ENCODE measurements around the gene ADPRH. TPM values are rescaled to one million over a fixed set of nuclear protein-coding genes. Genes with fewer than 3 reads are reported as not detected.

Gene ADPRH
- polyA plus RNA-seq, 2 of the 4 experiments (the other 2 are of a cell fraction) = 3.7 to 3.8 TPM

DNA sequence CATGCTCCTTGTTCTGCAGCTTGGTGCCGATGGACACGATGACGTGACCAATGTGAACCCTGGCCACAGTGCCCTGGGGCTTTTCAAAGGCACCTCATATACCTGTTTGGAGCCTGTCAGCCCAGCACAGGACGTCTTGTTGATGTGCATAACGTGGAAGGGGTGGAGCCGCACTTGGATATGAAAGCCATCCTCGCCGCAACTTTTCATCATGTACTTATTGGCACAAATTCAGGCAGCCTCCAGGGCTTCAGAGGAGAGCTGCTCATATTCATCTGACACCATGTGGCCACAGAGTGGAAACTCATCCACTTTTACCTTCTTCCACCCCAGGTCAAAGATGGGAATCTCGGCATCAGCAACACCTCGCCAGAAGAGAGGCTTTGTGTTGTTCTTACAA lies 56.4 kb downstream of the ADPRH start:
- H3K4me1 ChIP-seq = peaks cover 34% of the 10 kb centered on the region
- H3K4me3 ChIP-seq = no peak overlapping the region
- 91% methylated on average over 9 of the region's 10 CpGs for WGBS (ENCODE audit: missing lambda C conversion rate)
- ATAC-seq = no peak
- POLR2A ChIA-PET = no interaction called here
- TF ChIP-seq ZFP36 (IDR thresholded peaks at IDR 0.05; ENCODE audit: borderline replicate concordance, partially characterized antibody) (no peak), TFCP2L1 (CRISPR knock-in tag; IDR thresholded peaks at IDR 0.05) (no peak), ZC3H11A (IDR thresholded peaks at IDR 0.05) (no peak), FOXS1 (CRISPR knock-in tag; IDR thresholded peaks at IDR 0.05) (no peak), NPAS2 (CRISPR knock-in tag; IDR thresholded peaks at IDR 0.05; ENCODE audit: borderline replicate concordance) (no peak), GATA3 (IDR thresholded peaks at IDR 0.05; ENCODE audit: borderline replicate concordance) (no peak), EP300 (IDR thresholded peaks at IDR 0.05) (no peak), CEBPB (IDR thresholded peaks at IDR 0.05) (no peak), RCOR1 (IDR thresholded peaks at IDR 0.05; ENCODE audit: low read depth, low read length) (no peak), NFE2L2 (conservative IDR thresholded peaks at IDR 0.05; ENCODE audit: low read length) (no peak), RNF2 (IDR thresholded peaks at IDR 0.05; ENCODE audit: borderline replicate concordance, low read depth) (no peak), MAFK (IDR thresholded peaks at IDR 0.05; ENCODE audit: partially characterized antibody) (no peak), EHF (CRISPR knock-in tag; IDR thresholded peaks at IDR 0.05) (no peak)
- TF ChIP-seq, protein P1, sequence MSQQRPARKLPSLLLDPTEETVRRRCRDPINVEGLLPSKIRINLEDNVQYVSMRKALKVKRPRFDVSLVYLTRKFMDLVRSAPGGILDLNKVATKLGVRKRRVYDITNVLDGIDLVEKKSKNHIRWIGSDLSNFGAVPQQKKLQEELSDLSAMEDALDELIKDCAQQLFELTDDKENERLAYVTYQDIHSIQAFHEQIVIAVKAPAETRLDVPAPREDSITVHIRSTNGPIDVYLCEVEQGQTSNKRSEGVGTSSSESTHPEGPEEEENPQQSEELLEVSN (IDR thresholded peaks at IDR 0.05; ENCODE audit: borderline replicate concordance, low read depth) = no peak
- TF ChIP-seq, protein P2, sequence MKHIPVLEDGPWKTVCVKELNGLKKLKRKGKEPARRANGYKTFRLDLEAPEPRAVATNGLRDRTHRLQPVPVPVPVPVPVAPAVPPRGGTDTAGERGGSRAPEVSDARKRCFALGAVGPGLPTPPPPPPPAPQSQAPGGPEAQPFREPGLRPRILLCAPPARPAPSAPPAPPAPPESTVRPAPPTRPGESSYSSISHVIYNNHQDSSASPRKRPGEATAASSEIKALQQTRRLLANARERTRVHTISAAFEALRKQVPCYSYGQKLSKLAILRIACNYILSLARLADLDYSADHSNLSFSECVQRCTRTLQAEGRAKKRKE (CRISPR knock-in tag; IDR thresholded peaks at IDR 0.05; ENCODE audit: low read depth) = no peak
- TF ChIP-seq, protein P3, sequence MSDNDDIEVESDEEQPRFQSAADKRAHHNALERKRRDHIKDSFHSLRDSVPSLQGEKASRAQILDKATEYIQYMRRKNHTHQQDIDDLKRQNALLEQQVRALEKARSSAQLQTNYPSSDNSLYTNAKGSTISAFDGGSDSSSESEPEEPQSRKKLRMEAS (IDR thresholded peaks at IDR 0.05) = no peak
- TF ChIP-seq, protein P4, sequence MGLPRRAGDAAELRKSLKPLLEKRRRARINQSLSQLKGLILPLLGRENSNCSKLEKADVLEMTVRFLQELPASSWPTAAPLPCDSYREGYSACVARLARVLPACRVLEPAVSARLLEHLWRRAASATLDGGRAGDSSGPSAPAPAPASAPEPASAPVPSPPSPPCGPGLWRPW (IDR thresholded peaks at IDR 0.05) = no peak
- TF ChIP-seq, protein P5, sequence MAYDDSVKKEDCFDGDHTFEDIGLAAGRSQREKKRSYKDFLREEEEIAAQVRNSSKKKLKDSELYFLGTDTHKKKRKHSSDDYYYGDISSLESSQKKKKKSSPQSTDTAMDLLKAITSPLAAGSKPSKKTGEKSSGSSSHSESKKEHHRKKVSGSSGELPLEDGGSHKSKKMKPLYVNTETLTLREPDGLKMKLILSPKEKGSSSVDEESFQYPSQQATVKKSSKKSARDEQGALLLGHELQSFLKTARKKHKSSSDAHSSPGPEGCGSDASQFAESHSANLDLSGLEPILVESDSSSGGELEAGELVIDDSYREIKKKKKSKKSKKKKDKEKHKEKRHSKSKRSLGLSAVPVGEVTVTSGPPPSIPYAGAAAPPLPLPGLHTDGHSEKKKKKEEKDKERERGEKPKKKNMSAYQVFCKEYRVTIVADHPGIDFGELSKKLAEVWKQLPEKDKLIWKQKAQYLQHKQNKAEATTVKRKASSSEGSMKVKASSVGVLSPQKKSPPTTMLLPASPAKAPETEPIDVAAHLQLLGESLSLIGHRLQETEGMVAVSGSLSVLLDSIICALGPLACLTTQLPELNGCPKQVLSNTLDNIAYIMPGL (CRISPR knock-in tag; IDR thresholded peaks at IDR 0.05; ENCODE audit: borderline replicate concordance) = no peak
- no peak for FAIRE-seq
- peak overlapping the region in 1 of 2 experiments; percentile 30; a peak in 2 of 6 replicates for H3K27ac ChIP-seq
- CTCF ChIA-PET = interaction anchor here (1.2 kb wide), 1 partner anchor 12 kb away, joined by 5 read pairs; no protein-coding TSS in a partner anchor
- DNase-seq (ENCODE audit: low read depth in 1 of 2, low spot score in 1 of 2) = no peak
- no peaks in the 10 kb centered on the region for H3K9me3 ChIP-seq
- 0 out of 3 replicates have a peak overlapping the region, but pooled peaks have one; percentile 29 for H3K4me2 ChIP-seq

DNA sequence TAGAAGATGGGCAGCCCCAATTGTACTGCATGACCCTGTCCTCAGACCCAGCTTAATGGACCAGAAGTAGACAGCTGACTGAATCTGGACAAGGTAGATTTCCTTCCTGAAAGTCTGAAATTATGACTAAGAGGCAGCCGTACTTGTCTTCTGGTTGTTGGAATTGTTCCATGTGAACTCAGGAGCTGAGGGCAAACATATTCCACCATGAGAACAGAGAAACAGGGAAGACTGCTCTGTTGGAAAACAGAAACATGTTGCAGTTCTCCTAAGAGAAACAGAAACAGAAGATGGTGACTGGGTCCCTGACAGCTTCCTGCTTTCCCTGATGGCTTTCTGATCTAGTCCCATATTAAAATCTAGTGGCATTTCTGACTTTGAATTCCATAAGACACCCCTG lies 57.0 kb downstream of the ADPRH start:
- no peak for FAIRE-seq
- ATAC-seq = no peak
- WGBS (ENCODE audit: missing lambda C conversion rate) = 20% methylated on average over 1 of the region's 1 CpG
- ChIA-PET POLR2A (interaction anchor here (0.6 kb wide), 1 partner anchor 138 kb away, joined by 3 read pairs; no protein-coding TSS in a partner anchor), CTCF (interaction anchor here (0.7 to 1.8 kb wide), 3 partner anchors 9 to 45 kb away, joined by 3 to 5 read pairs (median 5); no protein-coding TSS in a partner anchor)
- TF ChIP-seq CBX8 (IDR thresholded peaks at IDR 0.05) = no peak
- TF ChIP-seq HOXB5 (CRISPR knock-in tag; IDR thresholded peaks at IDR 0.05) = no peak
- TF ChIP-seq KDM1A (IDR thresholded peaks at IDR 0.05; ENCODE audit: low read depth) = no peak
- TF ChIP-seq, protein P1 (IDR thresholded peaks at IDR 0.05; ENCODE audit: borderline replicate concordance, low read depth) = no peak
- no peak for TF ChIP-seq POLR2A (IDR thresholded peaks at IDR 0.05; ENCODE audit: low read length)
- TF ChIP-seq EHMT2 (IDR thresholded peaks at IDR 0.05; ENCODE audit: low read depth) = no peak
- peak overlapping the region in 1 of 2 experiments; percentile 30; a peak in 3 of 6 replicates for H3K27ac ChIP-seq
- no peak for DNase-seq (ENCODE audit: low read depth in 1 of 2, low spot score in 1 of 2)
- H3K4me3 ChIP-seq = no peak overlapping the region
- H3K4me2 ChIP-seq = peak overlapping the region; percentile 29; the same call in 1 of the 3 replicates
- peaks cover 33% of the 10 kb centered on the region for H3K4me1 ChIP-seq
- no peaks in the 10 kb centered on the region for H3K9me3 ChIP-seq

All from A549 (cell line).